H9 (cell line): ENCODE results near the gene MYO1F. TPM values are rescaled to one million over a fixed set of nuclear protein-coding genes. Genes with fewer than 3 reads are reported as not detected.

Experiments
- DNase-seq: peaks from one replicate; pipeline ENCODE4 v3.0.0-alpha.2; 2017
- H2AFZ ChIP-seq: one replicate; pipeline ENCODE4 v1.6.1; 2013; ENCODE audit warnings: mild to moderate bottlenecking, low read length, control low read depth, moderate library complexity
- H2AK5ac ChIP-seq: 2 replicates; pipeline ENCODE4 v1.6.1; 2013; ENCODE audit warnings: low read length, control low read depth, mixed read lengths; ENCODE audit not compliant: insufficient read length
- H2BK120ac ChIP-seq: one replicate; pipeline ENCODE4 v1.6.1; 2013; ENCODE audit warnings: low read depth, mild to moderate bottlenecking, low read length, control low read depth, inconsistent platforms; ENCODE audit not compliant: poor library complexity, severe bottlenecking
- H2BK12ac ChIP-seq: 2 replicates; pipeline ENCODE4 v1.6.1; 2013; ENCODE audit warnings: low read length, control low read depth, mixed read lengths, low read depth; ENCODE audit not compliant: insufficient read length
- H2BK15ac ChIP-seq: 2 replicates; pipeline ENCODE4 v1.6.1; 2013; ENCODE audit warnings: low read depth, low read length, control low read depth
- H2BK20ac ChIP-seq: one replicate; pipeline ENCODE4 v1.6.1; 2013; ENCODE audit warnings: low read depth, mild to moderate bottlenecking, low read length, control low read depth, inconsistent platforms; ENCODE audit not compliant: poor library complexity, severe bottlenecking
- H2BK5ac ChIP-seq: 2 replicates; pipeline ENCODE4 v1.6.1; 2013; ENCODE audit warnings: low read length, control low read depth, mixed read lengths; ENCODE audit not compliant: insufficient read length
- H3K14ac ChIP-seq: 2 replicates; pipeline ENCODE4 v1.6.1; 2013; ENCODE audit warnings: low read length, control low read depth; ENCODE audit not compliant: insufficient read depth
- H3K18ac ChIP-seq: 2 replicates; pipeline ENCODE4 v1.6.1; 2013; ENCODE audit warnings: low read depth, mild to moderate bottlenecking, mixed read lengths, low read length, control low read depth; ENCODE audit not compliant: insufficient read length
- H3K23ac ChIP-seq: 2 replicates; pipeline ENCODE4 v1.6.1; 2013; ENCODE audit warnings: low read length, control low read depth, mixed read lengths, low read depth; ENCODE audit not compliant: insufficient read length
- H3K23me2 ChIP-seq: 2 replicates; pipeline ENCODE4 v1.6.1; 2013; ENCODE audit warnings: low read depth, mild to moderate bottlenecking, mixed read lengths, low read length, control low read depth; ENCODE audit not compliant: insufficient read length, poor library complexity, severe bottlenecking
- H3K27ac ChIP-seq: 2 replicates; pipeline ENCODE4 v1.5.1; 2013; ENCODE audit warnings: low read length, control low read depth, mixed read lengths, low read depth; ENCODE audit not compliant: insufficient read length
- H3K27me3 ChIP-seq: 2 replicates; pipeline ENCODE4 v1.6.1; 2013; ENCODE audit warnings: low read length, control low read depth, inconsistent platforms; ENCODE audit not compliant: insufficient read depth
- H3K4ac ChIP-seq: 2 replicates; pipeline ENCODE4 v1.6.1; 2013; ENCODE audit warnings: low read depth, mild to moderate bottlenecking, control low read depth, inconsistent platforms, low read length, moderate library complexity
- H3K4me1 ChIP-seq: 2 replicates; pipeline ENCODE4 v1.6.1; 2013; ENCODE audit warnings: low read length, control low read depth, inconsistent platforms; ENCODE audit not compliant: insufficient read depth
- H3K4me2 ChIP-seq: 2 replicates; pipeline ENCODE4 v1.6.1; 2013; ENCODE audit warnings: low read length, control low read depth, mixed read lengths; ENCODE audit not compliant: insufficient read length, insufficient read depth
- H3K56ac ChIP-seq: 2 replicates; pipeline ENCODE4 v1.6.1; 2013; ENCODE audit warnings: low read depth, mild to moderate bottlenecking, mixed read lengths, low read length, control low read depth; ENCODE audit not compliant: insufficient read length
- H3K79me1 ChIP-seq: 2 replicates; pipeline ENCODE4 v1.6.1; 2013; ENCODE audit warnings: low read depth, mild to moderate bottlenecking, moderate library complexity, low read length, control low read depth, inconsistent platforms; ENCODE audit not compliant: insufficient read depth, poor library complexity, severe bottlenecking
- H3K79me2 ChIP-seq: 2 replicates; pipeline ENCODE4 v1.6.1; 2013; ENCODE audit warnings: low read length, control low read depth, inconsistent platforms; ENCODE audit not compliant: insufficient read depth
- H3K9ac ChIP-seq: 2 replicates; pipeline ENCODE4 v1.6.1; 2013; ENCODE audit warnings: low read length, control low read depth, mixed read lengths; ENCODE audit not compliant: insufficient read length; ENCODE audit errors: extremely low read depth
- H3K9me3 ChIP-seq: one replicate; pipeline ENCODE4 v1.6.1; 2013; ENCODE audit warnings: low read depth, low read length, inconsistent platforms; ENCODE audit not compliant: control insufficient read depth
- H3T11ph ChIP-seq: one replicate; pipeline ENCODE4 v1.6.1; 2013; ENCODE audit warnings: mild to moderate bottlenecking, low read length, control low read depth, inconsistent platforms
- H4K20me1 ChIP-seq: one replicate; pipeline ENCODE4 v1.6.1; 2013; ENCODE audit not compliant: control insufficient read depth, insufficient read length, insufficient read depth
- H4K5ac ChIP-seq: 2 replicates; pipeline ENCODE4 v1.6.1; 2013; ENCODE audit warnings: low read depth, mild to moderate bottlenecking, mixed read lengths, low read length, control low read depth; ENCODE audit not compliant: insufficient read length
- H4K8ac ChIP-seq: replicated peaks from 2 replicates; pipeline ENCODE4 v1.6.1; 2013; ENCODE audit warnings: low read length, control low read depth, mixed read lengths, low read depth; ENCODE audit not compliant: insufficient read length
- H4K91ac ChIP-seq: 2 replicates; pipeline ENCODE4 v1.6.1; 2013; ENCODE audit warnings: low read depth, mild to moderate bottlenecking, moderate library complexity, mixed read lengths, low read length, control low read depth; ENCODE audit not compliant: insufficient read length
- H3K27ac Mint-ChIP-seq, 3 experiments: 2 replicates in 2 of 3; 3 replicates in 1 of 3; pipeline ENCODE4 v1.8.0; 2020 to 2021; ENCODE audit warnings: mixed read lengths in 3 of 3, mild to moderate bottlenecking in 1 of 3, moderate library complexity in 1 of 3
- H3K27me3 Mint-ChIP-seq: 2 replicates; pipeline ENCODE4 v1.8.0; 2021; ENCODE audit warnings: low read depth, mild to moderate bottlenecking, moderate library complexity, mixed read lengths
- H3K36me3 Mint-ChIP-seq, 3 experiments: 2 replicates in 2 of 3; 3 replicates in 1 of 3; pipeline ENCODE4 v1.8.0; 2020 to 2021; ENCODE audit warnings: low read depth in 3 of 3, mixed read lengths in 3 of 3; ENCODE audit not compliant: insufficient read depth in 1 of 3
- H3K4me1 Mint-ChIP-seq, 2 experiments: 2 replicates each; pipeline ENCODE4 v1.8.0; 2020; ENCODE audit warnings: mixed read lengths in 2 of 2
- H3K4me3 Mint-ChIP-seq, 2 experiments: 2 replicates in 1 of 2; 3 replicates in 1 of 2; pipeline ENCODE4 v1.8.0; 2020 to 2021; ENCODE audit warnings: mild to moderate bottlenecking in 2 of 2, mixed read lengths in 2 of 2, moderate library complexity in 1 of 2
- H3K9me3 Mint-ChIP-seq, 2 experiments: 2 replicates in 1 of 2; 3 replicates in 1 of 2; pipeline ENCODE4 v1.8.0; 2020; ENCODE audit warnings: mild to moderate bottlenecking in 2 of 2, mixed read lengths in 2 of 2, moderate library complexity in 1 of 2
- CTCF ChIP-seq: fragments of 200-600 bp; sonication (generic); conservative IDR thresholded peaks from 3 replicates; pipeline ENCODE4 v1.8.0; 2021; ENCODE audit warnings: antibody characterized with exemption, mild to moderate bottlenecking
- WGBS: extraction: QIAGEN DNeasy Blood & Tissue Kit; methylation state at CpG from one replicate; pipeline ENCODE4 v1.1.7; 2013; ENCODE audit warnings: missing lambda C conversion rate, low lambda C conversion rate, mixed read lengths; ENCODE audit not compliant: insufficient read length; ENCODE audit errors: extremely low coverage; 5-methylcytosine and 5-hydroxymethylcytosine counted together
- total RNA-seq: library from RNA; stranded (reverse); gene quantifications from 2 replicates; pipeline ENCODE4 v1.2.1, GENCODE V29; 2021

The MYO1F gene
- total RNA-seq, 1 experiment from 2014 or later = 1.0 TPM

GRCh38 chr19:8610936-8611300, 33.7 kb upstream of the MYO1F start:
- Histone ChIP-seq H3K27me3 (no peaks in the 10 kb centered on the region), H3K4ac (no peak overlapping the region), H4K20me1 (no peaks in the 10 kb centered on the region), H2BK20ac (no peak overlapping the region), H3K23me2 (peaks cover 8% of the 10 kb centered on the region), H2BK12ac (no peak overlapping the region), H3K79me1 (no peaks in the 10 kb centered on the region), H3T11ph (no peak overlapping the region), H3K18ac (no peak overlapping the region), H4K8ac (no peak overlapping the region), H4K5ac (no peak overlapping the region), H3K4me1 (peaks cover 6% of the 10 kb centered on the region), H3K23ac (no peak overlapping the region), H3K9me3 (no peaks in the 10 kb centered on the region), H3K14ac (no peak overlapping the region), H3K56ac (no peak overlapping the region), H3K4me2 (no peak overlapping the region), H2BK5ac (no peak overlapping the region), H2AK5ac (no peak overlapping the region), H2BK15ac (no peak overlapping the region), H4K91ac (no peak overlapping the region), H2AFZ (no peak overlapping the region), H3K9ac (no peak overlapping the region), H3K27ac (no peak overlapping the region), H2BK120ac (no peak overlapping the region), H3K79me2 (no peaks in the 10 kb centered on the region)
- TF ChIP-seq CTCF = no peak
- no peak for DNase-seq
- Mint-ChIP-seq H3K27ac (no peak overlapping the region), H3K4me3 (peak overlapping the region; percentile 33 to 73; a peak in 2 of 5 replicates), H3K4me1 (peaks cover 33 to 47% of the 10 kb centered on the region in 2 experiments), H3K27me3 (no peaks in the 10 kb centered on the region; the same call in 1 of the 2 replicates), H3K9me3 (no peaks in the 10 kb centered on the region; a peak in 2 of 5 replicates), H3K36me3 (peaks cover 1 to 14% (median 7%) of the 10 kb centered on the region in 3 experiments; a peak in 6 of 7 replicates)
- WGBS = no CpG with 5 or more reads among the region's 9 CpGs
